Activated CD8-positive, alpha-beta T cell treated with anti-CD3 and anti-CD28 coated beads, Interleukin-2, amount 10 ng/mL, durations not matched to agents 7 days and 5 days (primary cell): Measurements from ENCODE around the gene CBX3. TPM values are rescaled to one million over a fixed set of nuclear protein-coding genes. Genes with fewer than 3 reads are reported as not detected.

Source experiments
- ATAC-seq: fragments of 150-1000 bp; cut with Tn5 transposase; one replicate; pipeline ENCODE4 v1.10.0; 2021; ENCODE audit warnings: moderate library complexity
- CTCF ChIA-PET: fragments of 350-600 bp; sonication (Branson Sonifier 250); formaldehyde crosslinking; loops from one replicate; lab custom pipeline; 2021; ENCODE audit warnings: antibody characterized with exemption; lab: Charles Lee
- POLR2A ChIA-PET: fragments of 350-600 bp; sonication (Branson Sonifier 250); formaldehyde crosslinking; loops from one replicate; lab custom pipeline; 2021; ENCODE audit warnings: antibody characterized with exemption; lab: Charles Lee
- DNase-seq: peaks from one replicate; pipeline ENCODE4 v3.0.0-alpha.2; 2020
- H3K27ac Mint-ChIP-seq: one replicate; pipeline ENCODE4 v1.8.0; 2021; ENCODE audit warnings: mild to moderate bottlenecking, mixed read lengths
- H3K27me3 Mint-ChIP-seq: one replicate; pipeline ENCODE4 v1.8.0; 2021; ENCODE audit warnings: low read depth, mixed read lengths
- H3K36me3 Mint-ChIP-seq: one replicate; pipeline ENCODE4 v1.8.0; 2021; ENCODE audit warnings: low read depth, mixed read lengths
- H3K4me1 Mint-ChIP-seq: one replicate; pipeline ENCODE4 v1.8.0; 2021; ENCODE audit warnings: low read depth, mixed read lengths
- H3K4me3 Mint-ChIP-seq: one replicate; pipeline ENCODE4 v1.8.0; 2021; ENCODE audit warnings: mild to moderate bottlenecking, mixed read lengths
- H3K9me3 Mint-ChIP-seq: one replicate; pipeline ENCODE4 v1.8.0; 2022; ENCODE audit warnings: mixed read lengths; ENCODE audit not compliant: insufficient read depth
- total RNA-seq, 2 experiments: library from RNA; stranded (reverse); gene quantifications; one replicate each; pipeline ENCODE4 v1.2.3, GENCODE V29; 2021

CBX3 gene
- total RNA-seq, 2 experiments from 2014 or later = 254 to 269 TPM

DNA sequence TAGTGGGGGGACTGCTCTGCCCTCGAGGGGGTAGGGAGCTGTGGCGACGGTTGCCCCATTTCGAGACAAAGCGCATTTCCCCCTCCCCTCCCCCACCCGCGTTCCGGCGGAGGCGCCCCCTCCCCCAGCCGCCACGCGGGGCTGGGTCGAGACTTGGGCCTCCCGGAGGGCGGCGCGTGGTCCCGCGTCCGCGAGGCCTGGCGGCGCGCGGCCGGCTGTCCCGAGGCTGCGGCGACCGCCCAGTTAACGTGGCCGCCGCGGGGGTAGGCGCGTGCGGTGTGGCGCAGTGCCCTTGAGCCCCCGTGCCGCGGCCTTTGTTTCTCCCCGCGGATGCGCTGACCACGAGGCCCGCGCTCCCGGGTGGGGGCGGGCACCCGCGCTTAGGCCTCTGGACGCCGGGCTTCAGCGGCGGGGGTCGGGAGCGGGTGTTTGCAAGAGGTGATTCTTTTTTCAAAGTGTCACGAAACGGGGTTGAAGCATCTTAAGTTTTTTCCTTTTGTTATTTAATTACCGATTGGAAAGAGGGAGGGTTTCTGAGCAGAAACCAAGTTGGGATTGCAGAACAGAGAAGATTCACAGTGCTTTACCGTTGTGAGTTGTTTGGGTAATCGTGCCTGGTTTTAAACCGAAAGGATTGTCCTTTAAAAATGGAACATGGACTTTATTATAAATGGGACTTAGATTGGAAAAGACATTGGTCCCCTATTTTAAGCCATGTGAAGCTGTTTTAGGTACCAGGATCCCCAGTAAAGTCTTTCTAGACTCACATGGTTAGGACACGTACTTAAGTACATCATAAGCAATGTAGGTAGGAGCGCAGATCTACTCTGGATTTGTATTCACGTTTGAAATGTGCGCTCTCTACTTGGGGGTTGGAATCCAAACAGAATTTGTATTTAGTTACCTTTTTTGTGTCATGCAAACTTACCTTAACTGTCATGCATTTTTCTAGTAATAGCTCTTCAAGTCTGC lies 760 bp downstream of the CBX3 start:
- Mint-ChIP-seq H3K27ac (peak overlapping the region; percentile 92), H3K9me3 (no peaks in the 10 kb centered on the region), H3K27me3 (no peaks in the 10 kb centered on the region), H3K36me3 (peaks cover 81% of the 10 kb centered on the region), H3K4me1 (peaks cover 35% of the 10 kb centered on the region), H3K4me3 (peak overlapping the region; percentile 89)
- ATAC-seq (no peak), DNase-seq (peak; percentile 59)
- POLR2A ChIA-PET = interaction anchor here (0.6 to 12.0 kb wide), 20 partner anchors 8 to 163 kb away, joined by 3 to 187 read pairs (median 4); partner anchors contain the start of genes NFE2L3 and SNX10
- CTCF ChIA-PET = interaction anchor here (0.6 to 12.8 kb wide), 11 partner anchors 10 to 309 kb away, joined by 3 to 222 read pairs (median 3); no protein-coding TSS in a partner anchor

DNA sequence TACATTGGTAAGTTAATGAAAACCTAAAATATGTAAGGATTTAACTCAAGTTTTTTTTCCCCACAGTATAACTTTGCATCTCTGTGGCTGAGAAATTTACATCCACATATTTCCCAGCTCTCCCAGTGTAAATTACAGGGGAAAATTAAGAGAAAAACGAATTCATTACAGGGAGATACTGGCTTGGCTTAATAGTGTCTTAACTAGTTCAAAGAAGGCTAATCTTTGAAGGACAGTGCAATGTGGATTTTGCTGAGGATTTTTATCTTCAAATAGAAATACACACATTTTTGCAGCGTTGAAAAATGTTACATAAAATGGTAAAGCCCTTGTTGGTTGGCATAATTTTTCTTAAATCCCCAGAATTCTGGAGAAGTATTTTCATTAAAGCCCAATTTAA lies 1.5 kb downstream of the CBX3 start:
- ATAC-seq = no peak
- H3K4me3 Mint-ChIP-seq = peak overlapping the region; percentile 89
- H3K36me3 Mint-ChIP-seq = peaks cover 78% of the 10 kb centered on the region
- peaks cover 38% of the 10 kb centered on the region for H3K4me1 Mint-ChIP-seq
- DNase-seq = no peak
- ChIA-PET CTCF (interaction anchor here (0.6 to 12.8 kb wide), 6 partner anchors 11 to 310 kb away, joined by 3 to 222 read pairs (median 4); no protein-coding TSS in a partner anchor), POLR2A (interaction anchor here (0.6 to 8.9 kb wide), 9 partner anchors 12 to 162 kb away, joined by 3 to 180 read pairs (median 4); partner anchors contain the start of genes NFE2L3 and SNX10)
- H3K9me3 Mint-ChIP-seq = no peaks in the 10 kb centered on the region
- H3K27me3 Mint-ChIP-seq = no peaks in the 10 kb centered on the region
- H3K27ac Mint-ChIP-seq = peak overlapping the region; percentile 92

DNA sequence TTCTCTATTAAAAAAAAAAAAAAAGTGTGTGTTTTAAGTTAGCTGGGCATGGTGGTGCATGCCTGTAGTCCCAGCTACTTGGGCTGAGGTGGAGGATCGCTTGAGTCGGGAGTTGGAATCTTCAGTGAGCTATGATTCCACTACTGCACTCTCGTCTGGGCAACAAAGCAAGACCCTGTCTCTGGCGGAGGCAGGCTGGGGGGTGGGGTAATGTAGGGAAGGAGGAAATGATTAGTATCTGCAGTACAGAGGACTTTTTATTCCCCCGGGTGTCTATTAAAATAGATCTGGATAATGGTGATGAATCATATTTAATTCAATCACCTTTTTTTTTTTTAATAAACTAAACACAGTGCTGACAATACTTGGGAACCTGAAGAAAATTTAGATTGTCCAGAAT lies 6.5 kb downstream of the CBX3 start:
- no peaks in the 10 kb centered on the region for H3K27me3 Mint-ChIP-seq
- peaks cover 82% of the 10 kb centered on the region for H3K36me3 Mint-ChIP-seq
- no peak overlapping the region for H3K4me3 Mint-ChIP-seq
- no peak overlapping the region for H3K27ac Mint-ChIP-seq
- H3K4me1 Mint-ChIP-seq = peaks cover 57% of the 10 kb centered on the region
- ChIA-PET POLR2A (interaction anchor here (0.7 to 2.8 kb wide), 5 partner anchors 11 to 317 kb away, joined by 3 to 12 read pairs (median 3); partner anchors contain the start of gene SNX10), CTCF (interaction anchor here (1.0 to 1.6 kb wide), 3 partner anchors 10 to 157 kb away, joined by 3 to 6 read pairs (median 3); no protein-coding TSS in a partner anchor)
- no peak for DNase-seq
- ATAC-seq = no peak
- H3K9me3 Mint-ChIP-seq = no peaks in the 10 kb centered on the region

DNA sequence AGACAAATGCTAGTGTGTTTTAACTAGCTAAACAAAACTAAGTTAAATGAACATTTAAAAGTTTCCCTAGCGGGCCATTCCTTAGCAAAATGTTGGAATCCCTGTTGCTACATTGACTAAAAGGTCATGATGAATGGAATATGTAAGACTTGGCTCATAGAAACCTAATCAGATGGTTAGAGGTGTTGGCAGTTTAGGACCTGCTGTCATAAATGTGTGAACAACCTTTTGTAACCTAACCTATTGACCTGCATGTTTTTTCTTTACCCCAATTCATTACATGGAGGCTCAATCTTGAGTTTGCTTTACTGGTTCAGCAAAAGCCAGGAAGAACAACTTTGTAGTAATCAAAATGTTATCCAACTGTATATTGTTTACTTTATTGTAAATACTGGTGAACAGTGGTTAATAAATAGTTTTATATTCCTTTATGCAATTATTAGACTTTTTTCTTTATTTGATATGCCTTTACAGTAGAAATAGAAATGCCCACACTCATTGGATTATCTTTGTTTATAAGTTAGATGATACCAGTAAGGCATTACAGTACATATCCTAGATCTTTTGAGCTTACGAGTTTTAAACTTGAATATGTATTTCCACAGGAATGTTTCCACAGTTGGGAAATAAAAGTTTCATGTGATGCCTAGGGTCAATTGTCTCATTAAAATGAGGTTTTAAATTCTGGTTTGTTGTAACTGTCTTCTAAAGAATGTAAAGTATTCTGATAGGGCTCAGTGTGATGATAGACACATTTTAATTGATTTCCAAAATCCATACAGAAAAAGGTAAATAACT lies 11.6 kb downstream of the CBX3 start:
- ATAC-seq = no peak
- H3K27me3 Mint-ChIP-seq = no peaks in the 10 kb centered on the region
- ChIA-PET CTCF (interaction anchor here (1.8 kb wide), 1 partner anchor 15 kb away, joined by 4 read pairs; no protein-coding TSS in a partner anchor), POLR2A (interaction anchor here (0.7 kb wide), 1 partner anchor 16 kb away, joined by 3 read pairs; no protein-coding TSS in a partner anchor)
- H3K9me3 Mint-ChIP-seq = no peaks in the 10 kb centered on the region
- DNase-seq = no peak
- H3K36me3 Mint-ChIP-seq = peaks cover 49% of the 10 kb centered on the region
- H3K4me3 Mint-ChIP-seq = no peak overlapping the region
- H3K4me1 Mint-ChIP-seq = peaks cover 22% of the 10 kb centered on the region
- no peak overlapping the region for H3K27ac Mint-ChIP-seq

DNA sequence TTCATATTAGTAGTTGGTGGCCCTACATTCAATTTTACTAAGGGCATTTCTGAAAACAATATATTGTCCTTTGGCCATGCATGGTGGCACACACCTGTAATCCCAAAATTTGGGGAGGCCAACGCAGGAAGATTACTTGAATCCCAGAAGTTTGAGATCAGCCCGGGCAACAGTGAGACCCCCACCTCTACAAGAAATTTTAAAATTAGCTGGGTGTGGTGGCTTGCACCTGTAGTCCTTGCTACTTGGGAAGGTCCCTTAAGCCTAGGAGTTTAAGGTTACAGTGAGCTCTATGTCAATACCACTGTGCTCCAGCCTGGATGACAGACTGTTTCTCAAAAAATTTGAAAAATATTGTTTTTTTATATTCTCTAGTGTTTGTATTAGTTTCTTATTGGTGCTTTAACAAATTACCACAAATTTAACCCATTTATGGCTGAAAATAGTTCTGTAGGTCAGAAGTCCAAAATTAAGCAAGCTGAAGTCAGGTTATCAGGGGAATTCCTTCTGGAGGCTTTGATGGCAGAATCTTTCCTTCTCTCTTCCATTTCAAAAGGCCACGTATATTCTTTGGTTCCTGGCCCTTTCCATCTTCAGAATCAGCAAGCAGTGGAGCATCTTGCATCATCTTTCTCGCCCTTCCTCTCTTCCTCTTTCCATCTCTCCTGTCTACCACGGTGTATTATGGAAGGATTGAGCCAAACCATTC lies 12.4 kb downstream of the CBX3 start:
- CTCF ChIA-PET = interaction anchor here (1.2 to 1.8 kb wide), 3 partner anchors 16 to 123 kb away, joined by 3 to 4 read pairs (median 3); no protein-coding TSS in a partner anchor

DNA sequence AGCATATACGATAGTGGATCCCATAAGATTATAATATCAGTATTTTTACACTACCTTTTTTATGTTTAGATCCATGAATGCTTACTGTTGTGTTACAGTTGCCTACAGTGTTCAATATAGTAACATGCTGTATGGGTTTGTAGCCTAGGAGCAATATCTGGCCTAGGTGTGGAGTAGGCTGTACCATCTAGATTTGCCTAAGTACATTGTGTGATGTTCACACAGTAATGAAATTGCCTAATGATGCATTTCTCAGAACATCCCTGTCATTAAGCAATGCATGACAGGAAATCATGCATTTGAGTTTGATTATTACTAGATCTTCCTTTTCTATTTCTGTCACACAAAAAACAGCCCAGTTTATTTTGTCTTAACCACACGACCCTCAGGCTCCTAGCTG lies 14.5 kb downstream of the CBX3 start:
- H3K27ac Mint-ChIP-seq = no peak overlapping the region
- H3K4me1 Mint-ChIP-seq = peaks cover 8% of the 10 kb centered on the region
- CTCF ChIA-PET = interaction anchor here (1.3 to 1.4 kb wide), 2 partner anchors 149 to 154 kb away, joined by 4 to 5 read pairs; no protein-coding TSS in a partner anchor
- peaks cover 3% of the 10 kb centered on the region for H3K27me3 Mint-ChIP-seq
- ATAC-seq (no peak), DNase-seq (no peak)
- no peaks in the 10 kb centered on the region for H3K9me3 Mint-ChIP-seq
- POLR2A ChIA-PET = no interaction called here
- H3K4me3 Mint-ChIP-seq = no peak overlapping the region
- H3K36me3 Mint-ChIP-seq = peaks cover 28% of the 10 kb centered on the region

More for the DNA sequence above, 12.4 kb downstream of the CBX3 start:
- DNase-seq (no peak), ATAC-seq (no peak)
- Mint-ChIP-seq H3K9me3 (no peaks in the 10 kb centered on the region), H3K27me3 (no peaks in the 10 kb centered on the region), H3K4me3 (no peak overlapping the region), H3K27ac (no peak overlapping the region), H3K36me3 (peaks cover 46% of the 10 kb centered on the region), H3K4me1 (peaks cover 21% of the 10 kb centered on the region)
- POLR2A ChIA-PET = interaction anchor here (0.8 to 1.4 kb wide), 4 partner anchors 10 to 19 kb away, joined by 3 to 5 read pairs (median 3); partner anchors contain the start of gene CBX3

DNA sequence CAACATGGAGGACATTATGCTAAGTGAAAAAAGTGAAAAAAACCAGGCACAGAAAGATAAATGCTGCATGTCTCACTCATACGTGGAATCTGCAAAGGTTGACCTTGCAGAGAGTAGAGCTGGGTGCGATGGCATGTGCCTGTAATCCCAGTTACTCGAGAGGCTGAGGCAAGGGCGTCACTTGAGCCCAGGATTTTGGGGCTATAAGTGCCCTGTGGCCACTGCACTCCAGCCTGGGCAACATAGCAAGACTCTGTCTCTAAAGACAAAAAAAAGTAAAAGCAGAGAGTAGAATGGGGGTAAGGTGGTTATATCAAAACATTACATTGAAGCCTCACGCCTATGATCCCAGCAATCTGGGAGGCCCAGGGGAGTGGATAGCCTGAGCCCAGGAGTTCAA lies 22.8 kb downstream of the CBX3 start:
- no peaks in the 10 kb centered on the region for H3K9me3 Mint-ChIP-seq
- DNase-seq (no peak), ATAC-seq (no peak)
- ChIA-PET CTCF (no interaction called here), POLR2A (no interaction called here)
- no peak overlapping the region for H3K27ac Mint-ChIP-seq
- peaks cover 20% of the 10 kb centered on the region for H3K27me3 Mint-ChIP-seq
- no peaks in the 10 kb centered on the region for H3K4me1 Mint-ChIP-seq
- H3K36me3 Mint-ChIP-seq = no peaks in the 10 kb centered on the region
- H3K4me3 Mint-ChIP-seq = no peak overlapping the region

DNA sequence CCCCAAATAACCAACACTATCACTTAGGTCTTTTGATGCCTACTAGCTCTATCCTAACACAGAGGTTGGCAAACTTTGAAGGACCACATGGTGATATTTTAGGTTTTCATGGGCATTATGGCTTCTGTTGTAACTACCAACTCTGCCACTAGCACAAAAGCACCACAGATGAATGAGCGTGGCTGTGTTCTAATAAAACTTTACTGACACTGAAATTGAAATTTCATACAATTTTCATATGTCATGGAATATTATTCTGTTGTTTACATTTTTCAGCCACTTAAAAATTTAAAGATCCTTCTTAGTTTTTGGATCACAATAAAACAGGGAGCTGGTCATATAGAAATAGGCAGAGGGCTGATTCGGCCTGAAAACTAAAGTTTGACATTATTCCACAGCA lies 26.4 kb downstream of the CBX3 start:
- CTCF ChIA-PET = no interaction called here
- H3K9me3 Mint-ChIP-seq = no peaks in the 10 kb centered on the region
- no peak for DNase-seq
- H3K36me3 Mint-ChIP-seq = no peaks in the 10 kb centered on the region
- ATAC-seq = no peak
- H3K4me1 Mint-ChIP-seq = no peaks in the 10 kb centered on the region
- H3K27me3 Mint-ChIP-seq = peaks cover 19% of the 10 kb centered on the region
- no peak overlapping the region for H3K27ac Mint-ChIP-seq
- POLR2A ChIA-PET = interaction anchor here (1.1 kb wide), 1 partner anchor 18 kb away, joined by 3 read pairs; no protein-coding TSS in a partner anchor
- H3K4me3 Mint-ChIP-seq = no peak overlapping the region

DNA sequence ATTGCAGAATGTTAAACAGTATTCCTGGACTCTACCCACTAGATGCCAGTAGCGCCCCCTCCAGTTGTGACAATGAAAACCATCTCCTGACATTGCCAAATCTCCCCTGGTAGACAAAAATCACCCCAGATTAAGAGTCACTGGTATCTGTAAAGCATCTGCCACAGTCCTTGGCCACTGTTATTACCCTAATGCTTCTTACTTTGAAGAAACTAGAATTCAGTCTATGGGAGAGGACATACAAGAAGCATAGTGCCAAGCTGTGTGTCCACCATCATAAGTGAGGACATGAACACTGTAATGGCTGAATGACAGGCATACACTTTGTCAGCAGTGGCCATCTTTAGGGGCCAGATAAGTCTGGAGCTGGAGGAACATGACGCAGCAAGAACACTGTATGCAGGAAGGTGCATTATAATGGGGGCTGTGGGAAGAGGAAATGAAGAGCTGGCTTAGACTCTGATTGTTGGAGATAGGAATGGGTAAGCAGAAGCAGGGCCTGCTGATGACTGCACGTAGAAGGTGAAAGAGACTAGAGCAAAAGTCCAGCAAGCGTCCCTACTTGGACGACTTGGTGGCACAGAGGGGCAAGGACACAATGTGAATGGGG lies 32.5 kb downstream of the CBX3 start:
- Mint-ChIP-seq H3K27me3 (peaks cover 9% of the 10 kb centered on the region), H3K4me1 (no peaks in the 10 kb centered on the region), H3K36me3 (no peaks in the 10 kb centered on the region), H3K9me3 (no peaks in the 10 kb centered on the region), H3K27ac (no peak overlapping the region), H3K4me3 (no peak overlapping the region)
- no peak for DNase-seq
- ATAC-seq = no peak
- CTCF ChIA-PET = no interaction called here
- POLR2A ChIA-PET = no interaction called here

DNA sequence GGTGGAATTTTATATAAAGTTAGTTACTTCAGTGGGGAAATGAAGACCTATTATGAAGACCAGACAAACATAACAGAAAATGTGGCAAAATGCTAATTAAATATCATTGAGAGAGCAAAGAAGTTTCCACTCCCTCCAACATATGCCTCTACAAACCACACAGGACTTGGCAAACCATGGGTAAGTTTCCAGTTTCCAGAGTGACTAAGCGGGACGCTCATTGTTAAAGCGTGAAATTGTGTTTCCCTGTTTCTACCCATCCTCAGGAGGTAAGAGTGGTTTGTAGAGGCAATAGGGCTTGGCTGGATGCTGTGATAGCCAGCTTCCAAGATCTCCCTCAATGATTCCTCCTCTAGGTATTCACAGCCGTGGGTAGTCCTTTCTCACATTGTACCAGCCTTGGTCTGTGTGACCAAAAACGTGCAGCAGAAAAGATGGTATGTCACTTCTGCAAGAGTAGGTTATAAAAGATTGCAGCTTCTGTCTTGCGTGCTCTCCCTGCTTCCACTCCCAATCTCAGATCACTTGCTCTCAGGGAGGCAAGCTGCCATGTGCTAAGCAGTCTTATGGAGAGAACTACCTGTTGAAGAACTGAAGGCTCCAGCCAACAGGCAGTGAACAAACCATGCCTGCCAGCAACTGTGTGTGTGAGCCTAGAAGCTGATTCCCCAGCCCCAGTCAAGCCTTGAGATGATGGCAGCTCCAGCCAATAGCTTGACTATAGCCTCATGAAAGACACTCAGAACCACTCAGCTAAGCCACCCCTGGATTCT lies 35.7 kb downstream of the CBX3 start:
- Mint-ChIP-seq H3K27ac (no peak overlapping the region), H3K27me3 (peaks cover 2% of the 10 kb centered on the region), H3K9me3 (no peaks in the 10 kb centered on the region), H3K4me3 (no peak overlapping the region), H3K36me3 (no peaks in the 10 kb centered on the region), H3K4me1 (no peaks in the 10 kb centered on the region)
- POLR2A ChIA-PET = no interaction called here
- ATAC-seq (no peak), DNase-seq (no peak)
- CTCF ChIA-PET = interaction anchor here (0.7 to 1.3 kb wide), 2 partner anchors 23 to 146 kb away, joined by 3 read pairs; no protein-coding TSS in a partner anchor
